Ovary (tissue), 3 donors: ENCODE measurements around the gene TFF2.

Source experiments
- CTCF ChIP-seq, 3 donors: fragments of 450-650 bp in 2 of 3; fragments of 200-600 bp in 1 of 3; IDR thresholded peaks; one replicate each; pipeline versions ENCODE4 v1.5.1 to v1.8.0; 2016 to 2022; ENCODE audit warnings: antibody characterized with exemption in 3 of 3, mild to moderate bottlenecking in 1 of 3
- POLR2A ChIP-seq: fragments of 450-650 bp; IDR thresholded peaks from one replicate; pipeline ENCODE4 v1.6.1; 2017; ENCODE audit warnings: antibody characterized with exemption, mild to moderate bottlenecking, moderate library complexity
- donor health status: DM: no; HTN: no; CAD: no.

- TF ChIP-seq CTCF (IDR thresholded peaks at IDR 0.05) (no peak), POLR2A (no peak)
Measured at GRCh38 chr21:42304556-42305454, 46.0 kb downstream of the TFF2 start.
